ENCODE results near the gene FGF12.

GRCh38 chr3:192177383-192177782 is 550.0 kb downstream of the FGF12 start:
- no peak for TF ChIP-seq ZFX (IDR thresholded peaks at IDR 0.05; ENCODE audit: borderline replicate concordance)
- no peak for TF ChIP-seq CTCF (IDR thresholded peaks at IDR 0.05)
